Measurements from ENCODE around the gene RTN4.

DNA sequence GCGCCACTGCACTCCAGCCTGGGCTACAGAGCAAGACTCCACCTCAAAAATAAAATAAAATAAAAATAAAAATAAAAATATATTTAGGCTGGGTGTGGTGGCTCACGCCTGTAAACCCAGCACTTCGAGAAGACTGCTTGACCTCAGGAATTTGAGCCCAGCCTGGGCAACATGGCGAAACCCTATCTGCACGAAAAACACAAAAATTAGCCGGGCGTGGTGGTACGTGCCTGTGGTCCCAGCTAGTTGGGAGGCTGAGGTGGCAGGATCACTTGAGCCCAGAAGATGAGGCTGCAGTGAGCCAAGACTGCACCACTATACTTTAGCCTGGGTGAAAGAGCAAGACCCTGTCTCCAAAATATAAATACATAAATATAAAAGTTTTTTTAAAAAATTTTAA, 6.4 kb downstream of the RTN4 start:
- TF ChIP-seq POLR2A (IDR thresholded peaks at IDR 0.05): no peak
- TF ChIP-seq, protein P1, sequence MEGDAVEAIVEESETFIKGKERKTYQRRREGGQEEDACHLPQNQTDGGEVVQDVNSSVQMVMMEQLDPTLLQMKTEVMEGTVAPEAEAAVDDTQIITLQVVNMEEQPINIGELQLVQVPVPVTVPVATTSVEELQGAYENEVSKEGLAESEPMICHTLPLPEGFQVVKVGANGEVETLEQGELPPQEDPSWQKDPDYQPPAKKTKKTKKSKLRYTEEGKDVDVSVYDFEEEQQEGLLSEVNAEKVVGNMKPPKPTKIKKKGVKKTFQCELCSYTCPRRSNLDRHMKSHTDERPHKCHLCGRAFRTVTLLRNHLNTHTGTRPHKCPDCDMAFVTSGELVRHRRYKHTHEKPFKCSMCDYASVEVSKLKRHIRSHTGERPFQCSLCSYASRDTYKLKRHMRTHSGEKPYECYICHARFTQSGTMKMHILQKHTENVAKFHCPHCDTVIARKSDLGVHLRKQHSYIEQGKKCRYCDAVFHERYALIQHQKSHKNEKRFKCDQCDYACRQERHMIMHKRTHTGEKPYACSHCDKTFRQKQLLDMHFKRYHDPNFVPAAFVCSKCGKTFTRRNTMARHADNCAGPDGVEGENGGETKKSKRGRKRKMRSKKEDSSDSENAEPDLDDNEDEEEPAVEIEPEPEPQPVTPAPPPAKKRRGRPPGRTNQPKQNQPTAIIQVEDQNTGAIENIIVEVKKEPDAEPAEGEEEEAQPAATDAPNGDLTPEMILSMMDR (IDR thresholded peaks at IDR 0.05): no peak
